ENCODE data around the gene FSTL4.
"Not testable (repeated sequence)": the region's sequence is repeated elsewhere in the genome, so short reads cannot be mapped to it uniquely, and the experiment has no call there.

Gene FSTL4

DNA sequence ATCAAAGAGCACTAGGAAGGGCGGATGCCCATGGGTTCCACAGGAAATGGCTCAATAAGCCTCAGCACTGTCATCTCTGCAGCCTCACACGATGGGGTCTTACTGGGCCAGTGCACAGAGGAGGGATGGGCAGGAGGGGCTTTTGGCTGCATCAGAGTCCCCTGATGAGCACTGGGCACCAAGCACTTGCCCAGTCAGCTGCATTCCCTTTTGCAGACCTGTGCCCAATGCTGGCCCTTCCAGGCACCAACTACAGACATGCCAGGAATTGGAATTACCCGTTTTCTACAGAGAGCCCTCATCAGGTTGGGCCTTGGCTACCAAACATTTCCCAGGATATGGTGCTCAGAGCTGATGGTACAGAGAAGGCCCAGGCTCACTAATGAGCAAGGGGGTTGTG is 378.1 kb downstream of the FSTL4 start:
- no peak for DNase-seq

DNA sequence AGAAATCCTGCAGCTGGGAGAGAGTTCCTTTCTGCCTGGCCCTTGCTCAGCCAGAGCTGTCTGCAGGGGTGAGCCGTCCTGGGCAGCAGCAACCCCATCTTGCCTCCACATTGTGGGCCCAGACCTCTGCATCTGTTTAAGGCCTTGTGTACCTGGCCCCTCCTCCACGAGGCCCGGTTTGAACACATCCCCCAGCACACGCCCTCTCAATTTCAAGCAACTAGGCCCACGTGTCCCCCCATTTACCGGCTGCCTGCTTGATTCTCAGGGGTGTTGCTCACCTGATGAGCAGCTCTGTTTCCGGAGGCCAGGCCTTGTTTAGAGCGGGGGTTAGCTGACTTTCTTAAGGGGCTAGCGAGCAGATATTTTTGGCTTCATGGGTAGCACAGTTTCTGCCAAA is 378.7 kb downstream of the FSTL4 start:
- DNase-seq: no peak

DNA sequence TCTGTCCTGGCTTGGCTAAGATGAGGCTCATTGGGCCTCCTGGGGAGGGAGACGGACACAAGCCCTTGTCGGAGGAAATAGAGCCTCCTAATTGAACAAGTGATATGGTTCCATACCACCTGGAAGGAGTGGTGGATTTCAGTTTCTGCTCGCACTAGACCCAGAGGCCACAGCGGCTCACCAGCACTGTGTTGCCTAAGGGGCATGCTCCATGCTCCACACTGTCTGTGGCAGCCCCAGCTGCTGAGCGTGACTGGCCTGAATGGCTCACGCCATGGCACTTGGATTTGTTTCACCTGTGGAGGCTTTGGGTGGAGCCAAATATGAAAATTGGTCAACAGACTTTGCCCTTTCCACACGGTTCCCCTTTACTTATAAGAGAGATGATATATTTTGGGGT is 379.4 kb downstream of the FSTL4 start:
- DNase-seq: no peak

DNA sequence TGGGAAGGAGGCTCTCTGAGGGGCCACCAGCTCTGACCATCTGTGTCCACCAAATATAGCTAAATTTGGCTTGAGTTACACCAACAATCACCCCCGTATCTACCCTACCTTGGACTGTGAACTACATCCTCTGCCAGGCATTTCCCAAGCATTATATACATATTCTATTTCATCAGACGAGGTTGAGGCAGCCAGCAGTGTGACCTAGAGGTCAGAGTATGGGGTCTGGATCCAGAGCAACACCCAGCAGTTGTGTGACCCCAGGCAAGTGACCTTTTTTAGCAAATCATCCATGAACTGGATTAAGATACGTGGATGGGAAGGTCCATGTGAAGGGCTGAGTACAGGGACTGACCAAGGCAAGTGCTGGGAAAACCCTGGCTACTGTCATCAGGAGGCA is 379.9 kb downstream of the FSTL4 start:
- DNase-seq: no peak

DNA sequence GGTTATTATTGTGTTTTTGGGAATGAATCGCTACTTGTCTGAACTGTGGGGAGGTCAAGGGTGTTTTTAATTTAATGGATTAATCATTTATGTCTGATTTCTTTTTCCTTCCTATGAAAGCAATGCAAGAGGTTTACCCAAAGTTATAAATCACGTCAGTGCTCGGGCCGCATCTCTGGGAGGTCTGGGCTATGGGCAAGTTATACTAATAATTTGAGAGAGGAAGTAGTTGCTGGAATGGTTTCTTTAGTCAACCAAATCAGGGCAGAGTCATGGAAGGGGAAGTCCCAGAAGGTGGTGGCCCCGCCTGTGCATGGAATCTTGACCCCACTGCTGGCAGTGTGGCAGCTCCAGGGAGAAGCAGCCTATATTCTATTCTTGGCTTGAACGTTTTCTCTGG is 380.3 kb downstream of the FSTL4 start:
- DNase-seq: no peak

DNA sequence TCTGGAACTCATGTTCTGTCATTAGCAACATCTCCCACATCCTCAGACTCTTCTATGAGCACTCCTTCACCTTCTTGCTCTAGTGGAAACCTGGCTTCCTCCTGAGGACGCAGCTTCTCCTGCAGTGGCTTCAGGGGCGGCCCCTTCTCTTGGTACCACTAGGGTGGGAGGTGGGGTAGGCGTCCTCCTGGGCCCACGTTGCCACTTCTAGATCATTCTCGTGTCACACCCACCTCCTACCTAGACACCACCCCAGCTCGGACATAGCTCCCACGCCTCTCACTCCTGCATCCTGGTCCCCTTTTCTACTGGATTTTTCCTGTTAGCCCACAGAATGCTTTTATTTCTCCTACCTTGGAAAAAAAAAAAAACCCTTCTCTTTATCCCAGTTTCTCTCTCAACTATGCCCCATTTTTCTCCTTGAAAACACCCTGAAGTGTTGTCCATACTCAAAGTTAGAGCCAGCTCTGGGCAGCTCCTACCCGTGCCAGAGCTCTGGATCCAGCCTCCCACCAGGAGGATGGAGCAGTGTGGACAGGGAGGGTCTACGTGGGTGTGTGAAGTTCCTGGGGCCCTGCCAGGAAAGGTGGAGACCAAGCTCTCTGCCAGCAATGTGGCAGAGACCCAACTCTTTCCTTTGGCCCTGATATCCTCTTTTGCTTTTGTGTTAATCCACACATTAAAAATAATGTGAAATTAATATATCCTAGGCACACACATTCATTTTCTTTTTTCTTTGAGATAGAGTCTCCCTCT is 381.3 kb downstream of the FSTL4 start:
- no peak for DNase-seq

DNA sequence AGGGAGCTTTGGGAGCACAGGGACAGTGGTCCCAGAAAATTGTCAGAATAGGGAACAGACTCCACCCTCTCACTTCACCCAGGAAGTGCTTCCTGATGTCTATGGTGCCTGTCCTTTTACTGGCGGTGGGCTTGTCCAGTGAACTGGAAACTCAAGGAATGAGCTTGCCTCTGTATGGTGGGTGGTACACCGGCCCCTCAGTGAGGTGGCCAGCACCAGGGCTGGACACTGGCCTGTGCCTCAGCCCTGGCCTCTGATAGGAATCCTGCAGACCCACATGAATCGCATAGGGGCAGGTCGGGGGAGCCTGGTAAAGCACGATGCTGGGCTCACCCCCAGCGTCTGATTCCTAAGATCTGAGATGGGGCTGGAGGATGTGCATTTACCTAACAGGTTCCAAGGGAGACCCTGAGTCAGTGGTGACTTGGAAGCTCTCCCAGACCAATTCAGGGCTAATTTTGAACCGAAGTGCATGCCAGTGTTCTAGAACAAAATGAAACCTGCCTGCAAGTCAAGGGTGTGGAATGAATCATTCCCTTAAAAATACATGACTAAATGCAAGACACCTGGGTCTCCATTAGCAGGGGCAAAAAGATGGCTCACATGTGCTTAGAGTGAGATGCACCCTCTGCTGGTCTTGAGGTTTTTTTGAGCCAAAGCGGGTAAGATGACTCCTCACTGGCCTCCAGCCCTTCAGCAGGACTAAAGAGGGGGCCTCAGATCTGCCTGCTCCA is 382.2 kb downstream of the FSTL4 start:
- no peak for DNase-seq

DNA sequence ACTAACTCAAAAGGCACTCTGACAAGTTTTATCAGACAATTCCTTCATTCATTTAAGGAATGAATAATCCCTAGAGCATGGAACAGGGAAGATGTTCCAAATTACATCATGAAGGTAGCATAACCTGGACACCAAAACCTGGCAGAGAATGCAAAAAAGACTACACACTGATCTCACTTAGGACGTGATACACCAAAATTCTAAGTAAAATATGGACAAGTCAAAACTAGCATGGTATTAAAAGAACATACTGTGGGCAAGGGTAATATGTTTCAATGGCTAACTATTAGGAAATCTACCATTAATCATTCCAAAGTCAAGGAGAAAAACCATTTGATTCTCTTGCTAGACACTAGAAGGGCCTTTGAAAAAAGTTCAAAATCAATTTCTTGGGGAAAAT is 384.0 kb downstream of the FSTL4 start:
- DNase-seq: no peak

DNA sequence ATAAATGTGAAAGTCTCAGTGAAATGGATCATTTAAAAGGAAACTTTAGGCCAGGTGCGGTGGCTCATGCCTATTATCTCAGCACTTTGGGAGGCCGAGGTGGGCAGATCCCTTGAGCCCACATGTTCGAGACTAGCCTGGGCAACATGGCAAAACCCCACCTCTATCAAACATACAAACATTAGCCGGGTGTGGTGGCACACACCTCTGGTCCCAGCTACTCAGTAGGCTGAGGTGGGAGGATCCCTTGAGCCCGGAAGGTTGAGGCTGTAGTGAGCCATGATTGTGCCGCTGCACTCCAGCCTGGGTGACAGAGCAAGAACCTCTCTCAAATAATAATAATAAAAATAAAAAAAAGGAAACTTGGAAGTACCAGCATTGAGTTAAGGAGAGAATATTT is 384.4 kb downstream of the FSTL4 start:
- DNase-seq: no peak

DNA sequence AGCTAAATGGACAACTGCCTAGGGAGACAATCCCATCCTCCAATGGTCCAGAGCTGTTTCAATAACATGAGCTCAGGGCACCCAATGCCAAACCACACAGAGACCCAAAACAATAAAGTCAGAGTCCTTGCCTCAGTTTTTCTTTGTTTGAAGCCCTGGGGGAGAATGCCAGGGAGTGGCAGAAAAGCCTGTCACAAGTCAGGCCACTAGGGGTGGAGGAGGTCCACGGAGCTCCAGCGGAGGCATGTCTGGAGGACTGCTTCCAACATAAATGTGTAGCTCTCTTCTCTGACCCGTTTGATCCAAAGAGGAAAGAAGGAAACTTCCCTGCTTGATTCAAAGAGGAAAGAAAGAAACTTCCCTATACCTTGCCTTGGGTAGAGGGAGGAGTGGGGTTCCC is 385.3 kb downstream of the FSTL4 start:
- DNase-seq: no peak

DNA sequence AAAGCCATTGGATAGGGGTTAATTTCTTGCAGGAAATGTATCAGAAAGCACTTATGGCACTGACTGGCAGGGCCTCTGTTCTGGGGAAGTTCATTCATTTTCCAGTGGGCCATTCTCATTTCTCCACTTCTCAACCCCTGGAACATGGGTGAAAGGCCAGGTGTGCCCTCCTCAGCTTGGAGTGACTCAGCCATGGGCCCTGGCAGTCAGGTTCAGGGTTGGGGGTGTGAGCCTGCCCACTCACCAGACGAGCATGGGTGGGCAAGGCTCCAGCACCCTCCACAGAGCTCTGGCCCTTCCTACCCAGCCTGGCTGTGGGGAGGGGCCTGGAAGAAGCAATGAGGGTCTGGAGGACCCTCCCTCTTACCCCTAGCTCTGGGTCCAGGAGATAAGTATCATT is 386.2 kb downstream of the FSTL4 start:
- no peak for DNase-seq

DNA sequence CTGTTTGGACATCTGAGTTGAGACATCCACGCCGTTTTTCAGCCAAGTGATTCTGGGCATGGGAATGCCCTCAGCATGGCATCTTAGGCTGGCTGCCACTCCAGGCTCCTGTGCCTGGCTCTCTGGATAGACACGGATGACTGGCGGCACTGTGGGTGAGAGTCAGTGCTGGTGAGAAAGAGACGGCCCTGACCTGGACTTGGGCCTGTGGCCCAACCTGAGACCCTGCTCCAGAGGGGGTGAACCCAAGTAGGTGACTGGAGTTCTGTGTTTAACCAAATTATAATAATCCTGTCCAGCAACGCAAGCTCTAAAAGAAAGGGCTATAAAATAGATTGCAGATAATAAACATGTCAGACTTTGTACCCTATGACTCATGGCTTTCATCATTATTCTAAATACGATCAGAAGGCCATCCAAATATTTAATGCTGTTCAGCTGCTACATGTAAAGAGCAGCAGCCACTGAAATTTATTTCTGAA is 386.6 kb downstream of the FSTL4 start:
- no peak for DNase-seq

DNA sequence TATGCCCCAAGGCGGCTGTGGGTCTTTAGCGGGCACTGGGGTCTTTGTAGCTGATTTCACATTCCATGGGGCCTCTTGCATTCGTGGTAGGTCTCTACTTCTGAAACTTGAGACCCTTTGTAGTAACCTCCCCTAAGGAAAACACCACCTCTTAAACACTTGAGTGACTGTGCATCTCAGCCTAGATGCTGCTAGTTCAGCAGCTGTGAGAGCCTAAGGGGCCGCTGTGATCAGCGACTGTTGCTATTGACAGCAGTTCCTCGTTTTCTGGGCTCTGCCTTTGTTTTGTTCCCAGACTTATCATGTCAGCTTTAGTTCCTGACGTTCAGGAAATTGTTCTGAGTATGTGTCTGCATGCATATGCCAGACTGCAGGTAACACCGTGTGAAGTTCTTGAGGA is 389.4 kb downstream of the FSTL4 start:
- no peak for DNase-seq

DNA sequence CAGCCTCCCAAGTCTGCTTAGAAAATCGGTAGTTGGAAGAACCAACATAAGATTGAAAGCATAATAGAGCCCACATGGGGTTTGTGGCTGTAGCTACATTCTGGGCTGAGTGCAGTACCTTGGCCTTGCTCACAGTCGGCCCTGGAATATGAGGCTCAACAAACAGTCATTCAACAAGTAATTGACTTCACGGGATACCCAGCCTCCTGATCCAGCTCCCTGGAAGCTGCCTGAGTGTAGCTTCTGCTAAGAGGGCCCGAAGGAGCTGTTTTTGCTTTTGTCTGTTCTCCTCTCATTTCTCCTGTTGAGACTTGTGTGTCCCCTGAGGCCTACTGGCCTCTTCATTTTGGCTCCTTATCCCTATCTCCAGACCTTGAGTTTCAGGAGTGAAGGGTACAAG is 389.8 kb downstream of the FSTL4 start:
- no peak for DNase-seq

DNA sequence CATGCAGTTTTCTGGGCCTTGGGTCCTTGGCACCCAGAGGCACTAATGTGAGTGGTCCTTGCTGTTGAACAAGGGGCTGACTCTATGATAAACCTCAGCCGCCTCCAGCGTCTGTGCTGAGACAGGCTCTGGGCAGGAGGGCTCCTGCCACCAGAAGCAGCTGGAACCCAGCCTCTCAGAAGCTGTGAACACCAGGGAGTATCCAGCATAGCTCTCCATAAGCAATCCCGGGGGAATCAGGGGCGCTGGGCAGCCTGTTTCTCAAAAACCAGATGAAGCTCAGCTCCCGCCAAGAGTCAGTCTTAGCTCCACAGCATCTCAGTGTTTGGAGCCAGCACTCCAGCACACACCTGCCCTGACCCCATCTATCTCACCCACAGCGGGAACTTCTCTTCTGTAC is 390.3 kb downstream of the FSTL4 start:
- DNase-seq: no peak

DNA sequence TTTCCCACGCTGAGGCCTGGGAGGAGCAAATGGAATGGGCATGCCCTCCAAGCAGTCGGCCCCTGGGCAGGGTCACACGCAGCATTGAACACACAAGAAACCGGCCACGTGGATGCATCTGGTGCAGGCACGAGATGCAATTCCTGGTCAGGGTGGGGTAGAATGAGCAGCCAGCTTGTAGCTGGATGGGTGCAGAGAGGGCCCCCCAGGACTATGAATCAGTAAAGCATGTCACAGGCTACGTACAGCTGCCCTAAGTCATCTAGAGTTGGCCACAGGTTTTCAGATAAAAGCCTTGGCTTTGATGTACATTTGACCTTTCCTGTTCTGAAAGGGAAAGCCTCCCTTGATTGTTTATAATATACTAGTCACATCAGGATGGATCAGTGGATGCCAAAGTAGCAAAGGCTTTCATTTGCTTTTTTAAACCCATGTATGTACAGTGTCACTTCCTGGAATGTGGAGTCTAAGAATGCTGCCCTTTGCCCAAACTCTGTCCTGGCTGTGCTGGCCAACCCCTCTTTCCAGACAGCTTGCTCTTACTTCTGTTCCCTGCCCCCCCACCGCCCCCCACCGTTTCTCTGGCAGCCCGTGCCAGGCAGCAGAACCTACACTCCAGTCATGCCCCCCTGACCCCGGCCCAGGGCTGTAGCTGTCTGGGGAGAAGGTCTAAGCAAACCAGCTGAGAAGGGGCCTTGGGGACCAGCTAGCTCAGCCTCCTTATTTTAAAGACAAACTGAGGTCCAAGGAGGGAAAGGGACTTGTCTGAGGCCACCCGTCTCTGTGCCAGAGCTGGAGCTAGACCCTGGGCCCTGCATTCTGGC is 391.3 kb downstream of the FSTL4 start:
- no peak for DNase-seq

DNA sequence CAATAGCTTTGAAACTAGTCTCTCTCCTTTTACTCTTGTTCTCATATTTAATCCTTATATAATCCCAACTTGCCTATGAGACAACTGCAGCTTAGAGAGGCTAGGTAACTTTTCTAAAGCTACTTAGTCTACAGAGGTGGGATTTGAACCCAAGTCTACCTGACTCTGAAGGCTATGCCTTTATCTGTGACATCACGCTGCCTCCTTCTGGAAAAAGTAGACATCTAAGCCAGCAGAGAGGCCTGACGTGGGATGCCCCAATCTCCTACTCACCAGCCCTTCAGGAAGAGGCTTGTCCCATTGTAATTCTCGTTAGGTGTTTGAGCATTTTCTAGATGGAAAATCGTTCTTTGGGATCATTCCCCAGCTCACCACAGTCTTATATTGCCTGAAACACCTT is 393.0 kb downstream of the FSTL4 start:
- DNase-seq: no peak

DNA sequence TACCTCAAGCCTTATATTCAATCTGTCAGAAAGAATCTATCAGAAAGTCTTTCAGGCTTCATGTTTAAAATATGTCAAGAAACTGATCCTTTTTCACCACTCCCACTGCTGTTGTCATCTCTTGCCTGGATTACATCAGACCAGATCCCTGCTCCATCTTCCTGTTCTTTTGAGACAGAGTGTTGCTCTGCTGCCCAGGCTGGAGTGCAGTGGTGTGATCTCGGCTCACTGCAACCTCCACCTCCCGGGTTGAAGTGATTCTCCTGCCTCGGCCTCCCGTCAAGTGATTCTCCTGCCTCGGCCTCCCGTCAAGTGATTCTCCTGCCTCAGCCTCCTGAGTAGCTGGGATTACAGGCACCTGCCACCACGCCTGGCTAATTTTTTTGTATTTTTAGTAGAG is 396.2 kb downstream of the FSTL4 start:
- DNase-seq: not testable (repeated sequence)

DNA sequence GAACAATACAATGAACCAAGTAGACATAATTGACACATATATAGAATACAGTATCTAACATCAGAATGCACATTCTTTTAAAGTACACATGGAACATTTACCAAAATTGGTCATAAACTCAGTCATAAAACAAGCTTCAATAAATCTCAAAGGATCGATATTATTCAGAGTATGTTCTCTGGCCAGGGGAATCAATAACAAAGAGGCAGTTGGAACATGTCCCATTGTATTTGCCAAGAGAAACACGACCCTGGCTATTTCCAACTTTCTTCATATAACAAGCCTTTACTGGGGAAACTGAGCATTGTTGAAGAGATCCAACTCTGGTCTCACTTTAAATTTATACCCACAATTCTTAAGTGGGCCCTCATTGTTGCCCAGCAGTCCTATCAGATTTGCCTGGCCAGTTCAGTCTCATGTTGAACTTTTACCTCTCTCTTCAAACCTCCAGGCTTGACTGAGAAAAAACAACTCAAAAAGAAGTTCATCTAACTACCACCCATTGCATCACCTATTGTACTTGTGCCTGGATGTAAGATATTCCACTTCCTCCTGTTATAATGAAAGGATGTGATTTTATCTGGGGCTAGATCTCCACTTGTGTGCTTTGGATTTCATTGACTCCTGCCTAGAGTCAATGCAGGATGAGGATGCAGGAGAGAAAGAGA is 398.1 kb downstream of the FSTL4 start:
- DNase-seq: no peak

DNA sequence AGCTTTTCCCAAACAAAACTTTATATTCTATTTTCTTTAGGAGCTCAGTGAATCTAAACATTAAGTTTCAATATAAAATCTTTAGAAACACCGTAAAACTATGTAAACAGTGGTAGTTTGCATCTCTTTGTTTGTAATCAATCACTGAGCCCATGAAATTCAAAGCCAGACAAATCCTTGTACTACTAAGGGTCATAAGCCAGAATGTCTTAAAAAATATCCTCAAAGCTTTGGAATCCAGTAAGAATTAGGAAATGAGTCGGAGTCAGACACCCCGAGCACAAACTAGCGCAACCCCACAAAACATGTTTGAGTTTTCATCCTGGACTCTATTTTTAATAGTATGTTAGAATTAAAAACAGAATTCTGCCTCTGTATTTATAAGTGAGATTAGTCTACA is 406.7 kb downstream of the FSTL4 start:
- DNase-seq: no peak

DNA sequence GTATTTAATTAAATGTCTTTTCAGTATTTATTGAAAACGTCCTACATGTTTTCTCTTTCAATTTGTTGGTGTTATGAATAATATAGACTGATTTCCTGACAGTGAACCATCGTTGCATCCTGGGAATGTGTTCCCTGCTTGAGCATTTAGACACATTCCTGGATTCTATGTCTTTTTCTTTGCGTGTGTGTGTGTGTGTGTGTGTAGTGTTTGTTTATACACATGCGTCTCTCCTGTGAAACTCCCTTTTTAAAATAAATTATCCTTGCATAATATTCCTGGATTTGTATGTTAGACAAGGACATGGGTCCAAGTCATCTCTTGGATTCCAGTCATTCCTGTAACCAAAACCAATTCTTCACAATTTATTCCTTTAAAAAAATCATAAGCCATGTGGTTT is 407.1 kb downstream of the FSTL4 start:
- DNase-seq: no peak

DNA sequence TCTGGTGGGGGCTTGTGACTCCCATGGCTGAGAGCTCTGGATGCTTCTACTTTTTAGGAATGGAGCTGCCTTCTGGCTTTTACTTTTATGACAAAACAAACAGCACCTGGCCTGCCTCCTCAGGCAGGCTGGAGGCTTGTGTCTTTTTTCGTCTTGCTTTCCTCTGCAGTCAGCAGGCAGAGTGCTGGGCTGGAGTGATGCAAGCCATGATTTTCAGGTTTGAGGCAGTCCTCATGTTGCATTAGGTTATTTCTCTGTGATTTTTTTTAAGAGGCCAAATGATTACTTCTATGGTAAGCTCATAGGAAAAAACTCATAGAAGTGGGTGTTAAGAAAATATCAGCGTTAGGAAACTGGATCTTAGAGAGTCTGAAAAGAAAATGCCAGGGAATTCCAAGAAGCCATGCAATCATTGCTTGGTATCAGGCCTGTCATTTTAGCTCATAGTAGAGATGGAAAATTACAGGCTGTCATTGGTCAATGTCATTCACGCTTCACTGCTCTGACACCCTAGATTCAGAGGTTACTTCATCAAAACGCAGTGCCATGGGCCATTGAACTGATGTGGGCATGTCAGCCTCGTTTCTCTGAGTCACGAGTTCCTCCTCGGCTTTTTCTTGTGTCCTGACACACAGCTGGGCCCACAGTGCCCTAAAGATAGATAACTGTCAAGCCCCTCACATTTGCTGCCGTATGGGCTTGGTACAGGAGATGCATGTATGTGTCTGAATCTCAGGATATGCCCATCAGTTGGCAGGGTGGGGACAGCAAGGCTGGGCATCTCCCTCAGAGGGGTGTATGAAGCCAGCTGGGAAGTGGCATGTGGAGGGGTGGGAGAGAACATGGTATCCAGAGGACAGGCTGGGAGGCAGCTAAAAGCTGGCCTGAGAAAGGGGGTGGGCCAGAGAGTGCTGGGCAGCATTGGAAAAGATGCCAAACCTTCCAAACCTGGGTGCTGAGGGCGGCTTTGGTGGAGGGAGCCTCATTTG is 408.7 kb downstream of the FSTL4 start:
- DNase-seq: no peak
